GM04503 (cell line): ENCODE results near the gene CNTF.
A peak's percentile ranks its signal among the peaks of the same experiment; 100 is the strongest.
"Not testable (repeated sequence)": the region's sequence is repeated elsewhere in the genome, so short reads cannot be mapped to it uniquely, and the experiment has no call there.

Source experiments
- DNase-seq: peaks from one replicate; pipeline ENCODE4 v3.0.0-alpha.2; 2012; ENCODE audit warnings: low read depth

CNTF gene, protein sequence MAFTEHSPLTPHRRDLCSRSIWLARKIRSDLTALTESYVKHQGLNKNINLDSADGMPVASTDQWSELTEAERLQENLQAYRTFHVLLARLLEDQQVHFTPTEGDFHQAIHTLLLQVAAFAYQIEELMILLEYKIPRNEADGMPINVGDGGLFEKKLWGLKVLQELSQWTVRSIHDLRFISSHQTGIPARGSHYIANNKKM

DNA sequence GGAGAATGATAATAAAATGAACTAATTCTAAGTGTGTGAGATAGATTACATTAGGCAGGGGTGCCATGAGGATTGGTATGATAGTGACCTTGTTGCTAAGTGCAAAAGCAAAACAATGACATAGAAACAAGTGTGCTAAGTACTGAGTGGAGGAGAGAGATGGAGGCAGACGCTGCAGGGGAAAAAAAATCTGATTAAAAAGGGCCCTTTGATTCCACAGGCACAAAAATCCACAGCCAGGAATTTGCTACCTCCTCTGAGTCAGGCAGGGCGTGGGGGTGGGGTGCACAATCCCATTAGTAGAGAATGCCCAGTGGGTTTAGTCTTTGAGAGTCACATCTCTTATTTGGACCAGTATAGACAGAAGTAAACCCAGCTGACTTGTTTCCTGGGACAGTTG lies at the start of gene CNTF:
TSS of gene CNTF (plus strand) at position 322 of the 400 bp plus-strand sequence. CDS start 88 bp downstream, outside the sequence.
- DNase-seq: no peak

DNA sequence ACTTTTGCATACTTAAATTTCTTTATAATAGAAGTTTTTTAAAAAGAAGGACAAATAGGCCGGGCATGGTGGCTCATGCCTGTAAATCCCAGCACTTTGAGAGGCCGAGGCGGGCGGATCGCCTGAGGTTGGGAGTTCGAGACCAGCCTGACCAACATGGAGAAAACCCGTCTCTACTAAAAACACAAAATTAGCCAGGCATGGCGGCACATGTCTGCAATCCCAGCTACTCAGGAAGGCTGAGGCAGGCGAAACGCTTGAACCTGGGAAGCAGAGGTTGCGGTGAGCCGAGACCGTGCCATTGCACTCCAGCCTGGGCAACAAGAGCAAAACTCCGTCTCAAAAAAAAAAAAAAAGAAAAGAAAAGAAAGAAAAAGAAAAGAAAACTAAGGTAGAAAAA lies 49.6 kb upstream of the CNTF start:
- DNase-seq: not testable (repeated sequence)

DNA sequence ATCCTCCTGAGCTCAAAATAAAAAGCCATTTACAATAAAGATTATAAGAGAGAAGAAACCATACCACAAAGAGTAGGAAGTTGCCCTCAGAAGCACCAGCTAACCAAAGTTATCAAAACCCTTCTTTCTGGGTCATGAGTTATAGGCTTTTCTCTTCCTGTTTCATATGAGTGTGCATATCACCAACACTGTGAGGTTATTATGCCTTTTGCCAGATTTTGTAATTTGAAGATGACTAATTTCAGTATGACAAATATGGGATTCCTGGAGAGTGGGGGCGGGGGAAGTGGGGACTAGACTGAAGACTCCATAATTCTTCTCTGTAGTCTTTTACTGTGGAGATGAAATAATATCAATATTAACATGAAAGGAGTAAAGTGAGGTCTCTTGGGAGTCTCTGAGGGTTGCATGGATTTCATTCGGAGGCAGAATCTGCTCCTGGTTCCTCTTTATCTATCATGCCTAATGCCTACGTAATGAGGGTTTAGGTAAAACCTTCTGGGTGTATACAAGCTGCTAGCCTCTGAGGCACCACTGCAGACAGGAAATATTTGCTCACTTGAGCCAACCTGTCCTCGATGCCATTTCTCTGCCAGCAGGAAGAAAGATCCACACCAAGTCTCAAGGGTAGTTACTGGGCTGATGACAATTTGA lies 48.9 kb upstream of the CNTF start:
- DNase-seq: peak; percentile 58

DNA sequence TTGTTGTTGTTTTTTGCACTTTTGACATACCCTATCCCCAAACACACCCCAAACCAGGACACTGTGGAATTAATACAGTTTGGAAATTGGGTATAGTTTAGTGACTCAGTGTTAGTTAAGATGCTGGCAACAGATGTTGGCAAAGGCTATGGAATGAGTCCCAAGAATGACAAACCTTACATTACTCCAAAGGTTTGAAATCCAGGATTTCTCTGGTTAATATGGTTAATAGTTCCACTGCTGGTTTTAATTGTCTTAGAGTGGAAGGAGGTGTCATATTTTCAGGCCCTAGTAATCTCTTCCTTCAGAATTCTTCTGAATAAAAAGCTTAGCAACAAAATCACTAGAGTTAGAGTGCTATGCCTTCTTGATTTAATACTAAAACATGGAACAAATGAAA lies 47.6 kb upstream of the CNTF start:
- DNase-seq: peak; percentile 32

DNA sequence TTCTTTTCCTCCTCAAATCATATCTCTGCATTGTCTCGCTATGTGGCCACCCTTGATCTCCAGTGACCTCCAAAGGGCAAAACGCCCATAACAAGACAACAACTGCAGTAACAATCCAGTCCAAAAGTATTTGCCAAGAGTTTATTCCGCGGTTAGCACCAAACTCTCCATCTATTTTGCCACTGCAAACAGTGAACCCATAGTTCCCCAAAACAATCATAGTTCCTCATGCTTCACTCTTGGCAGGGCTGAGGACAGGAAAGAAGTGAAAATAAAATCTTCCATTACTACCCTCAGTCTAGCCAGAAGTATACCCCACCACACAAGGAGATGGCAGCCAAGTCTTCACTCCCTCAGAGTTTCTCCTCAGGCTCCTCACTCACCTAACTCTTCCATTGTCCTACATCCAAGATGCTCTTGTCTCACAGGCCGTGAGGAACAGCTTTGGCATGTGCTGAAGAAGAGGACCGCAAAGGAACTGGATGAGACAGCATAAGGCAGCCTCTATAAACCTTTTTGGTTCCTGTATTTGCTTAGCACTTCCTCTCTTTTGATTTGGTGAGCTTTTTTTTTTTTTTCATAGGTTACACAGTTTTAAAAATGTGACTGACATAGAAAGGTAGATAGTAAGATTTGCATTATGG lies 47.0 kb upstream of the CNTF start, which contains the start of gene LPXN:
TSS of gene LPXN (minus strand) at position 480 of the 644 bp plus-strand sequence. CDS start at position 396, 84 bp downstream.
- DNase-seq: peak; percentile 52

DNA sequence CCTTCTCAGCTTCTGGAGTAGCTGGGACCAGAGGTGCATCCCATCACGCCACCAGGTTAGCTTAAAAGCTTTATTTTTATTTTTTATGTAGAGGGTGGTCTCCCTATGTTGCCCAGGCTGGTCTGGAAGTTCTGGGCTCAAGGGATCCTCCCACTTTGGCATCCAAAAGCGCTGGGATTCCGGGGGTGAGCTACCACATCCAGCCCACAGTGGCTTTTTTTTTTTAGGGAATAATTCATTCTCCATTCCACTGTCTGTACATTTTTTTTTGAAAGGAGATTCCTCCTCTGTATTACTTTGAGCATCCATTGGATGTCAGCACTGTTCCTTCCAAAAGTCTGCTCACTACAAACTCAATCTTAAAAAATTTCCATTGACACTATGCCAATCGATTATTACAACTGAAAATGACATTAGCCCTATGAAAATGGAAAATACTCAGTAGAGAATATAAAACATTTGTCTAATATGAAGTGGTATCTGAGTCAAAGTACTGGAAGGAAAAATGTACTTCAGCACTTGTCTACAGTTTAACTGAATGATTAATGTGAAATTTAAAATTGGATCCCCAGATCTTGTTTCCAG lies 45.5 kb upstream of the CNTF start:
- DNase-seq: no peak

DNA sequence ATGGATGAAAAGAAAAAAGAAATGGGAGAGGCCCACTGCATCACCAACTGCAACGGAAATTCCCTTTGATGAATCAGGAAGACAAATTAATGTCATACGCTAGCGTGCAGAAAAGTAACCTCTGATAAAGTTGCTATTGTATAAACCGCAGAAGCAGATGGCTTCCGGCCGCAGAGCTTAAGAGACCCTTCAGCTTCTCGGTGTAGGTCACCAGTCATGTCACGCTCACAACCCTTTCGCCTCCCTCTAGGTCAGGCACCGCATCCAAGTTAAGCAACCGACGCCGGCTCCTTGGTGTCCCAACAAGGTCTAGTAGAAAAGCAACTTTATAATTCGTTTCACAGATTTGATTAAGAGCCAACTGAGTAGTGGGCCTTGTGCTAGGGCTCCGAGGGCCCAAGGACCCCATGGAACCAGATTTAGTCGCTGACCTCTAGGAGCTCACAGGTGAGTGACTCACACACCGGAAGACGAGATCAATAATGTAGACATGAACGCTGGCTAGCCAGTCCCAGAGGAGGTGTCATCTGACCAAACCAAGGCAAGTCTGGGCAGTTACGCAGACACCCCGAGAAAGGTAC lies 44.8 kb upstream of the CNTF start:
- DNase-seq: peak; percentile 56

DNA sequence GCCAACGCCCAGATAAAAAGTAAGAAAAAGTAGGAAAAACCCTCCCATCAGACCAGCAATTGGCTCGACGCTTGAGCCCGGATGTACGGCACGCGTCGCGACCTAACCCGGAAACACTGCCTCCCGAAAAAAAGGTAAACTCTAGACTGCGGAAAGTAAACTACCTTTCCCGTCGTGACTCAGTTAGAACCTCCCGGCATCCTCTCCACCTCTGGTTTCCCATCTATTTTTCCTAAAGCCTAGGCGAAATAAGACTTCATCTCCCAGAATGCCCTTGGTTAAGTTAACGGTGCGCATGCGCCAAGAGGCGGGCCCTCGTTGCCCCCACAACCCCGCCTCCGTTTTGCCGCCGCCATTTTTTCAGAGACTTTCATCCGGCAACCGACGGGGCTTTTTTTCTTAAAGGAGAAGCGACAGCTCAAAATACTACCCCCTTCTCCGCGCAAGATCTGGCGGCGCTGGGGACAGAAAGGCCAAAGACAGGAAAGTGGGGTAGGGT lies 44.3 kb upstream of the CNTF start:
- DNase-seq: peak; percentile 96

DNA sequence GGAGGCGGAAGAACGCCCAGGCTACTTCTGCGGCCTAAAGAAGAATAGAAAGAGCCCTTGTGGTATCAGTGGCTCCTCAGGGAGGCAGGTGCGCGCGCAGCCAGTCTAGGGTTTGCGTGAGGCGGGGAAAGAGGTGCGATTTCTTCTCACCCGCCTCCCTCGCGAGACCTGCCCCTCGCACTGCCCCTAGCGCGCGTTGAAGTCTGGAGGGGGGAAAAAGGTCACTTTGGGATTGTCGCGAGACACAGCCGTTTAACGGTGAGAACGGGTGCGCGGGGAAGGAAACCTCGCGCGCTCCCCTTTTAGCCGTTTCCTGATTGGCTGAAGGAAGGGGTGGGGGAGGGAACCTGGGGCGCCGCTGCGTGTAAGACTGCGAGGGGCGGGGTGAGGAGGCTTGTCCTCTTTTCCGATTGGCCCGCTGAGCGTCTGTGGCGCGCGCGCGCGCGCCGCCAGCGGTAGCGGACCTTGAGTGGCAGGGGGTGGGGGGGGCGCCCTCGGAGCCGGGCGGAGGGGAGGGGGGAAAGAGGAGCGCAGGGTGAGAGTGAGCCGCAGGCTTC lies 43.8 kb upstream of the CNTF start, which contains the start of gene ZFP91:
TSS of gene ZFP91 (plus strand) at position 429 of the 557 bp plus-strand sequence. CDS start 219 bp downstream, outside the sequence.
- DNase-seq: peak; percentile 85

DNA sequence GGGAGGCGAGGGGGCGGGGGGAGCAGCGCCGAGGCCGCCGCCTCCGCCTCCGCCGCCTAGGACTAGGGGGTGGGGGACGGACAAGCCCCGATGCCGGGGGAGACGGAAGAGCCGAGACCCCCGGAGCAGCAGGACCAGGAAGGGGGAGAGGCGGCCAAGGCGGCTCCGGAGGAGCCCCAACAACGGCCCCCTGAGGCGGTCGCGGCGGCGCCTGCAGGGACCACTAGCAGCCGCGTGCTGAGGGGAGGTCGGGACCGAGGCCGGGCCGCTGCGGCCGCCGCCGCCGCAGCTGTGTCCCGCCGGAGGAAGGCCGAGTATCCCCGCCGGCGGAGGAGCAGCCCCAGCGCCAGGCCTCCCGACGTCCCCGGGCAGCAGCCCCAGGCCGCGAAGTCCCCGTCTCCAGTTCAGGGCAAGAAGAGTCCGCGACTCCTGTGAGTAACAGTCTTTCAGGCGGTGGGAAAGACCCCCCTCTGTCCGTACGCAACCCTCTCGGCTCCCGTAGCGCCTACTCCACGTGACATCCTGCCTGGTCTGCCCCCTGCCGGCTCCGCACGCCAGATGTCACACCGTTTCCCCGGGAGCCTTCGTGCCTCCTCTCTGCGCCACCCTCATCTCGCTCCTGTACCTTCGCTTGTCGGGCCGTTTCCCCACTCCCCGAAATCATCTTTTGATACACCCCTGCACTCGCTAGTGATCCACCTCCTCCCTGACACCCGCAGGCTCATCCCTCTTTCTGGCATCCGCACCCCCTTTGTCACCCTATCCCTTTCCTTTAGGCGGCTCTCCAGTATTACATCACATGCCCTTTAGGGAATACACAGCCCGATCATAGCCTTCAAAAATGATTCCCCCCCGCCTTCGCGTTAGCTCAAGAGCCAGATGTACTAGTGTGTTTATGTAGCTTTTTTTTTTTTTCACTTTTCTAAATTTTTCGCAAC lies 43.0 kb upstream of the CNTF start:
- DNase-seq: peak; percentile 59

DNA sequence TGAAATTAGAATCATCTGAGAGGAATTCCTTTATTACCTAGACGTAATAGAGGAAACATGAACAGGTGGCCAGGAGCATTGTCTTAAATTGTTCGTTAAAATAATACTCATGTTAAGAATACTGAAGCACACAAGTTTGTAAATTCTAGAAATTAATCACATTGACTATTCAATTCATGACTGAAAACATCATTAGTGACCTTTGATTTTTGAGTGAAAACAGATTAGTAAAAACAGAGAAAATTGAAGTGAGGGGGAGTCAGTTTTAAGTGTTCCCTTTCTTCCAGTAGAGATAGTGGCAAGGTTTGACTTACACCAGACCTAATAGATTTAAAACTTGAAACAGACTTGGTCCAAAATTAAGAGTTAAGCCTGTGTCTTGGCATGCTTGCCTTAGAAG lies 42.2 kb upstream of the CNTF start:
- no peak for DNase-seq

DNA sequence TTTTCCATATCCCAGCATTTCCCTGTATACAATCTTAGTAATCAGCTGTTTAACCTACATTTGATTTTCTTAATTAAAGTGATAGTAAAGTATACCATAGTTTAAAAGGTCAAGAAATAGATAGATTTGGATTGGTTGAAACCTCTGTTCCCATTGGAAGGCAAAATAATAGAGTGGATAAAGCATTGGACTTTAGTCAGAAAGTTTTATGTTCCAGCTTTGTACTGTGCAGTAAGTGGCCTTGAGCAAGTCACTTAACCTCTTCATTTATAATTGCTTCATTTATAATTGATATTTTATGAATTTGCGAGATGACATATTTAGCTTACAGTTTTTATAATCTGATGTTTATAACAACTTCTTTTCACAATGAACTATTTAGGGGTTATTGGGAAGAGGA lies 40.0 kb upstream of the CNTF start:
- DNase-seq: no peak

DNA sequence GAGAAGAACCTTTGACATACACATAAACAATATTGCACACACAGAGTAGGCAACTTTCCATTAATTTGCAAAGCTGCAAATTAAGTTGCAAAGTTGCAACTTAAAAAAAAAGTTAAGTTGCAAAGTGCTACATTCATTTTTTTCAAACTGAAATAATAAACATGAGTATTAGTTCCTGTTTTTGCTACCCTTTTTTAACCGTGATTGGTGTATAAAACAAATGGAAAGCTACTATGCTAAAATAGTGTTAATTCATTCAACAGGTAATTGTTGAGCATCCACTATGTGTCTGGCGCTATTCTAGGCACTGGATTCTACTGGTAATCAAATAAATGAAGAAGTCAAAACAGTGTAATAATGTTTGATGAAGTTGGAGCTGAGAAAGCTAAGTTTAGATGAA lies 35.5 kb upstream of the CNTF start:
- DNase-seq: no peak

DNA sequence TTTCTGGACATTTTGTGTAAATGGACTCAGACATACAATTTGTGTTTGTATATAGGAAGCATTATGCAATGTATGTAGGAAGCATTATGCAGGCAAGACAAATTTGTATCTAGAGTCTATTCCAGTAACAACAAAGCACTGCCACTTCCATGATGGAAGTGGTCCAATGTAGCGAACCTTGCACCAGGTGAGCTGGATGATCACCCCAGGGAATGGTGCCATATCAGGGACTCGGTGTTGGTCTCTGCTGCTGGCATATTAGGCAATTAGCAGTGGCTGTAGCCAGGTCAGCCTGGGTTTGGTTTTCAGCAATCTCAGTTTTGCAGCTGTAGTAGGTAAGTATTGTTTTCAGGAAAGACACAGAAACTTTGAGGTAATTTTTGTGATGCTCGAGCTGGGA lies 30.8 kb upstream of the CNTF start:
- DNase-seq: no peak

DNA sequence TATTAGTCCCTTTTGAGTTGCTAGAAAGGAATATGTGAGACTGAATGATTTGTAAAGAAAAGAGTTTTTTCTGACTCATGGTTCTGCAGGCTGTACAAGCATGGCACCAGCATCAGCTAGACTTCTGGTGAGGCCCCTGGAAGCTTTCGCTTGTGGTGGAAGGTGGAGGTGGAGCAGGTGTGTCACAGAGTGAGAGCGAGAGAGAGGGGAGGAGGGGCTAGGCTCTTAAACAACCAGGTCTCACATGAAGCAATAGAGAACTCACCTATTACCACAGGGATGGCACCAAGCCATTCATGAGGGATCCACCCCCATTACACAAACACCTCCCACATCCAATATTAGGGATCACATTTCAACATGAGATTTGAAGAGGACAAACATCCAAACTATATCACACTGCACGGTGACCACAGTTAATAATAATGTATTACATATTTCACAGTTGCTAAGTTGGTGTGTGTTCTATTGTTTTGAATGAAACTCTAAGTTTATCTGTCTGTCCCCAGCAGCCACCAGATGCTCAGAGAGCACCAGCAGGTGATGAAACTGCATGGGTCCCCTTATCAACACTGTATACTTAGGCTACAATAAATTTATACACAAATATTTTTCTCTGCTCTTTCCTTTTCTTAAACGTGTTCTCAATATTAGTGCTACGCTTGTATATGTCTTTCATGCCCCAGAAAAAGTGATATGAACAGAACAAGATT lies 29.5 kb upstream of the CNTF start:
- DNase-seq: no peak

DNA sequence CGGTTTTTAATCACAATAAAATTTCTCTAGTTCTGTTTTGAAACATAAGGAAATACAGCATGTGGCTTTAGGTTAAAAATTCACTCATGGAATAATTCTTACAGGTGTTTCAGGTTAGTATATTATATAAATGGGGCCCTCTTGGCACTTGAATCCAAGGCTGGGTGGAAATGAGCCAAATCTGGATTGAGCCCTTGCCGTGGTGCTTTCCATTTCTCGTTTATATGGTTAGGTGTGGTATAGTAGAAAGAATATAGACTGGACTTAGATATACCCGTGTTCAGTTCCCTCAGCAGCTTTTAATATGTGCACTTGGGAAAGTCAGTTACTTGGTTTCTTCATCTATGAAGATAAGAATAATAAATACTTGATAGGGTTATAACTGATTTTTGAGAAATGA lies 27.6 kb upstream of the CNTF start:
- DNase-seq: no peak

DNA sequence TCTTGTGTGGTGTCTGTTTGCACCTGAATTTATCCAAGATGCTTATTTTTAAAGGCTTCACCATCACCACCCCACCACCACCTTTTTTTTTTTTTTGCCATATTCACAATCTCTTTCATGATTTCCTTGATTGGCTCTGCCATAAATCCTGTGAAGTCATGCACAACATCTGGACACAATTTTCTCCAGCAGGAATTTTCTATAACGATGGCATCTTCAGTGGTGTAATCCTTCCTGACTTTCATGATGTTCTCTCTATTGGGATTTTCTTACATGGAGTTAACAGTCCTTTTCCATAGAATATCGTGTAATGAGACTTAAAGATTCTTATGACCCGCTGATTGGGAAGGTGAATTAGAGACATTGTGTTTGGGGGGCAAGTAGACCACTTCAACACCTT lies 25.8 kb upstream of the CNTF start:
- DNase-seq: no peak

DNA sequence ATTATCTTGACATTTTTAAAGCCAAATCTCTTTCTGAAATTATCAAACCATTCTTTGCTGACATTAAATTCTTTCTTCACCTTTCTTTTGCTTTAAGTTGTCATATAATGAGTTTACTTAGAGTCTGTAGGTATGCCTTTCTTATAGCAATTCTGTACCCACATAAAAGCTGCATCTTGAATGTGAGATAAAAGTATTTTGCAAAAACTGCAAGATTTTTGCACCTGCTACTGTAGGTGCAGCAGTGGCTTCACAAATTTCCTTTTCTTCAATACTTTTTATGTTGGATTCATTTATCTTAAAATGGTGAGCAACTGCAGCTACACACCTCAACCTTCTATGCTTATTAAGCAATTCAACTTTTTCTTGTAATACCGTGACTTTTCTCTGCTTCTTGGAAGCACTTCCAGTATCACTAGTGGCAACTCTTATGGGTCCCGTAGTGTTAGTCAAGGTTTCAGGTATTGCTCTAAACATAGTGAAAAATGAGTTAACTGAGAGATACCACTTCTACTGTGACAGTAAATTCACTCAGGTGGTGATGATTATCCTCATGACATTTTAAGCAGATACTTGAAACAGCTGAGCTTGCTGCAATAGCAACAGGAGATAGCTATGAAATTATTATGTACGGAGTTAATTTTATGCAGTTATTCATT lies 24.9 kb upstream of the CNTF start:
- no peak for DNase-seq

DNA sequence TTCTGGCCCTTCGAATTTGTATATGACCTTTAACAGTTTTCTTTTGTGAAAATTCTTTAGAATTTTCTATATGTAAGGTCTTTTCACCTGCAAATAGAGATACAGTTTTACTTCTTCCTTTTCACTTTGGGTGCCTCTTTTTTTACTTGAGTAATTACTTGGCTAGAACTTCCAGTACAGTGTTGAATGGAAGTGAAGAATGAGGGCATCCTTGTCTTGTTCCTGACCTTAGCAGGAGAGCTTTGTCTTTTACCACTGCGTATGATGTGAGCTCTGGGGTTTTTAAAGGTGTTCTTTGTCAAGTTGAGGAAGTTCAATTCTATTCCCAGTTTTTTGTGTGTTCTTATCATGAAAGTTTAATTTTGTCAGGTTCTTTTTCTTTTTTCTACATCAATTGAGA lies 22.0 kb upstream of the CNTF start:
- no peak for DNase-seq
